Hematopoietic multipotent progenitor cell treated with erythropoietin and hydrocortisone succinate and interleukin-3 and kit ligand, for 4 days (in vitro differentiated cells): Measurements from ENCODE around the gene ZNF106.
A peak's percentile ranks its signal among the peaks of the same experiment; 100 is the strongest.

Source experiments
- DNase-seq: peaks from one replicate; pipeline ENCODE4 v3.0.0-alpha.2; 2015

ZNF106 gene

GRCh38 chr15:42404461-42405235 lies 86.3 kb downstream of the ZNF106 start:
- DNase-seq: no peak

- DNase-seq: no peak
Observed at GRCh38 chr15:42403389-42403788, 87.6 kb downstream of the ZNF106 start.

DNA sequence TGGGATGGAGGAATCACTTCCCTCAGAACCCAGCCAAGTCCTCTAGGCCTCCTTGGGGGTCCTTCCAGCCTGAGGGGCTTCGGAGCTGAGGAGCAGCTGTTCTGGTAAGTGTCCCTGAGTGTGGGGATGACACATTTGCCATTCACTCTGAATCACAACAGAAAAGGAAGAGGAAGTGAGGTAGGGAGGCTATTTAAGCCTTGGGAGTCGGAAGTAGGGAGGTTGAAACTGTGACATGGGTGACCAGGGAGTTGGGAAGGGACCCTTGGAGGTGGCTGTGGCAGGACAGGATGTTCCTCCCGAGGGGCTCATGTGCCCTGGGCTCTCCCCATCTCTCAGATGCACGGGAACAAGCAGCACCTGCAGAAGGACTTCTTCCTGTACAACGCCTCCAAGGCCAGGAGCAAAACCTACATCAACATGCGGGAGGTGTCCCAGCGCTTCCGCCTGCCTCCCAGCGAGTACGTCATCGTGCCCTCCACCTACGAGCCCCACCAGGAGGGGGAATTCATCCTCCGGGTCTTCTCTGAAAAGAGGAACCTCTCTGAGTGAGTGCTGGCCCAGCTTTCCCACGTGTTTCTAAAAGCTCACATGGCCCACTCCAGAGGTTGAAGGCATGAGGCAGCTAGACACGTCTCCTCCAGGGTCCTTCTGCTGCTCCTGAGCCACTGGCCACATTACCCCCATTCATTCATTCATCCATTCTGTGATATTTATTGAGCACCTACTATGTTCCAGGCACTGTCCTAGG lies 88.3 kb downstream of the ZNF106 start:
- DNase-seq: peak; percentile 15

- DNase-seq: peak; percentile 18
Observed at GRCh38 chr15:42401544-42402454, 89.1 kb downstream of the ZNF106 start.

- no peak for DNase-seq
Observed at GRCh38 chr15:42395838-42396237, 95.1 kb downstream of the ZNF106 start.

DNA sequence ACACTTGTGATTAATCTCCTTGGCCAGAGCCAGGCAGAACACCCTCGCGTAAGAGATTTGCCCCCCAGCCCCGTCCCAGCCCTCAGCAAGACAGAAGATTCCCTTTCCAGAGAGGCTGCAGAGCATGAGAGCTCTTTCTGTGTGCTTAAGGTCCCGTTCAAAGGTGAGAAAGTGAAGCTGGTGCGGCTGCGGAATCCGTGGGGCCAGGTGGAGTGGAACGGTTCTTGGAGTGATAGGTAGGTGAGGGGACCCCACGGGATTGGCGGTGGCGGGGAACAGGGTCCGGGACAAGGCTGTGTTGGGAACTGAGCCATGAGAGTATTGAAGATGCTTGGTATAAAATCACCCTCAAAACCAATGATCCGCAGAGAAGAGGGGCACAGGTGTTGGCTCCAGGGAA lies 96.8 kb downstream of the ZNF106 start:
- no peak for DNase-seq

GRCh38 chr15:42392309-42393024 lies 98.5 kb downstream of the ZNF106 start:
- no peak for DNase-seq

DNA sequence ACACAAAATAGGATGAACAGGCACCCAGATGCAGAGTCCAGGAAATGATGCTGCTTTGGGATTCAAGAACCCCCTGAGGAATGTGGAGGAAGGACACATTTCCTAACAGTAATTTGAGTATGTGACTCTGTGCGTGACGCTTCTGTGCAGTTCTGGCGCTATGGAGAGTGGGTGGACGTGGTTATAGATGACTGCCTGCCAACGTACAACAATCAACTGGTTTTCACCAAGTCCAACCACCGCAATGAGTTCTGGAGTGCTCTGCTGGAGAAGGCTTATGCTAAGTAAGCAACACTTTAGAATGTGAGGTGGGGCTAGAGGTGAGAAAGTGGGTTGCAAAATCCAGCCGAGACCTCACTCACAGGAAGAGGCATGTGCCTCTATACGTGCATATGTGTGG lies 103.3 kb downstream of the ZNF106 start:
- DNase-seq: no peak

DNA sequence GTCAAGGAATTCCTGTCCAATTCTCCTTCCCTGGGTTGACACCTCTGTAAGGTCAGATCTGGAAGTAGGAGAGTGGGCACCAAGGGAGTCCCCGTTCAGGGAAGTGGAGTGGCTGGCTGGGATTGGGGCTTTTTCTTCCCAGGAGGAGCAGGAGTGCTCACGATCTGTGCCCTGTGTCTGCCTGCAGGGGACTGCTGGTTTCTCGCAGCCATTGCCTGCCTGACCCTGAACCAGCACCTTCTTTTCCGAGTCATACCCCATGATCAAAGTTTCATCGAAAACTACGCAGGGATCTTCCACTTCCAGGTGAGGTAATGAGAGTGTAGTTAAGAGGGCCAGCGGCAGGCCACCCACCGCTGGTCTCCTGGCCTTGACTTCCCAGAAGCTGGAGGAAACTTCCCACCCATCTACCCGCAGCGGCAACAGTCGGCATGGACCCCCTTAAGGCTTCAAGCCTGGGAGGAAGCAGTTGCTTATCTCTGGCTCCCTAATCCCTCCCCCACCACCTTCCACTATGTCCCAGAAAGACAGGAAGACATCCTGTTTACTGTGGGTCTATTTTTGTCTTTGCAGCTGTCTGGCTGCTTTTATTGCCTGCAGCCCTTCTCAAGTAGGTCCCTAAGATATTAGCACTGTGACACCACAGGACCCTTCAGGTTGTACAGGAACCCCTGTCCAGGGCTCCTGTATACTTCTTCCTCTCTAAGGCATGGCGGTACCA lies 104.8 kb downstream of the ZNF106 start:
- DNase-seq: no peak

- peak; percentile 80 for DNase-seq
Observed at GRCh38 chr15:42385206-42385979, 105.5 kb downstream of the ZNF106 start.

DNA sequence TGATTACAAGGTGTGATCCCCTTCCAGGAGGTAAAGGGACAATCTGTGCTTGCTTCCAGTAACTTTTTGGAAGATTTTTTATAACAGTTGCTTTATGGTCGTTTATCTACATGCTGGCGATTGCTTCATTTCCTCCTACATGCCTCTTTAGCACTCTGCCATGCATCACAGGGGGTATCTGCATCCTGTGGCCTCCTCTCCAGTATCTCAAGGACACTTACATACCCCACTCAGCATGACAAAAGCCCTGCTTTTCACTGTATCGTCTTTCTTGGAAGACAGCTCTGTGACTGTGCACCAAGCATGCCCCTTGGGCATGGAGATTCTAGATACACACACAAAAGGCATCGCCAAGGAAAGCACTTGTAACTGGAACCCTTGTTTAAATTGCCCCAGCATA lies 106.3 kb downstream of the ZNF106 start:
- peak; percentile 68 for DNase-seq

GRCh38 chr15:42378011-42378410 lies 112.9 kb downstream of the ZNF106 start:
- no peak for DNase-seq

GRCh38 chr15:42375941-42376340 lies 115.0 kb downstream of the ZNF106 start:
- DNase-seq: peak; percentile 50

GRCh38 chr15:42375252-42375651 lies 115.7 kb downstream of the ZNF106 start:
- DNase-seq: no peak

GRCh38 chr15:42374810-42375209 lies 116.1 kb downstream of the ZNF106 start:
- no peak for DNase-seq

GRCh38 chr15:42373936-42374335 lies 117.0 kb downstream of the ZNF106 start:
- DNase-seq: no peak

- peak; percentile 24 for DNase-seq
Observed at GRCh38 chr15:42373274-42373673, 117.7 kb downstream of the ZNF106 start.

- peak; percentile 72 for DNase-seq
Observed at GRCh38 chr15:42371096-42371495, 119.8 kb downstream of the ZNF106 start.

DNA sequence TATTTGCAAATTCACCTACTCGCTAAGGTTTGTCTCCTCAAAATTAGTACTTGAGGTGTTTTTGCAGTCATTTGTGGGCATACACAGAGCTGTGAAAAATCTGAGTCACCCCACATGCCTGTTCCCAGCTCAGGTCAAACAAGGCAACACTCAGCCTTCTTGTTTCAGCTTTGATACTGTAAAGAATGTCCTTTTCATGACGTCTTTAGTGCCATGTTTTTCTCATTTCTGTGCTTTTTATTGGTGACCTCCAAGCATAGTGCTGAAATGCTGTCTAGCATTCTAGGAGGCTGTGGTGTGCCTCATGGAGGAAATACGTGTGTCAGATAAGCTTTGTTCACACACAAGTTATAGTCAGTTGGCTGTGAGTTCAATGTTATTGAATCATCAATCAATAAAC lies 122.8 kb downstream of the ZNF106 start:
- DNase-seq: no peak

- DNase-seq: peak; percentile 31
Observed at GRCh38 chr15:42367041-42367440, 123.9 kb downstream of the ZNF106 start.

DNA sequence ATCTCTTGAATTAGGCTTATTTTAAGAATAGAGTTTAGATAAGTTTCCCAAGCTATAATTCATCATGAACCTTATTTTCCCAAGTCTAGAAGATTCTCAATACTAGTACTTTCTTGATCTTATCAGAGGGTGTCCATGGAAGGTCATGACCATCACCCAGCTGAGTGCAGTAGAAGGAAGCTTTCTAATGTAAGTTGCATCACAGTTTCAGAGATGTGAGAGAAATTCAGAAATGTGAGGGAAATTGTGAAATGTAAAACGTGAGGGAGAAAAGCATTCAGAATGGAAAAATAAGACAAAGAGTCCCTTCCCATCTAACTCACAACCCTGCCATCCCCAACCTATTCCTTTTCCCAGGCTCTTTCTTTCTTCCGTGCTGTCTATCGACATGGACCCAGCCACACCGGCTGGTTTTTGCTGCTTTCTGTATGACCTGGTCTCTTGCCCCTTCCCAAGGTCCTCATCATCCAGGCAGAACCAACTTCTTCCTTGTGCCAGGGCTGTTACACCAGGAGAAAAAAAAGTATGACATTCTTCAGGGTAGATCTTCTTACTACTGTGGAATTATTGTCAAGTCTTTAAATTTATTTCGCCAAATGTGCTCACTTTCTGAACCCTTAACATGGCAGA lies 124.9 kb downstream of the ZNF106 start:
- no peak for DNase-seq
